ENCODE data around the gene PDZD2. TPM values are rescaled to one million over a fixed set of nuclear protein-coding genes. Genes with fewer than 3 reads are reported as not detected.

PDZD2 gene
- total RNA-seq, 1 donor from 2014 or later: 2.6 TPM

- H3K27ac ChIP-seq (ENCODE audit: low read depth, low read length): no peak overlapping the region
- H3K9ac ChIP-seq (ENCODE audit: low read depth in 1 of 3, low read length in 3 of 3): no peak overlapping the region
- H3K4me3 ChIP-seq (ENCODE audit: low read length in 3 of 3): no peak overlapping the region
- H3K9me3 ChIP-seq (ENCODE audit: control insufficient read depth in 3 of 3, low read length in 3 of 3): no peaks in the 10 kb centered on the region
- peaks cover 10 to 18% (median 12%) of the 10 kb centered on the region in 3 donors for H3K4me1 ChIP-seq (ENCODE audit: control insufficient read depth in 3 of 3, insufficient read depth in 3 of 3, low read length in 3 of 3)
- H3K36me3 ChIP-seq (ENCODE audit: control insufficient read depth in 3 of 3, insufficient read depth in 3 of 3, low read length in 3 of 3): no peaks in the 10 kb centered on the region
- peaks cover 0 to 10% (median 8%) of the 10 kb centered on the region in 3 donors for H3K27me3 ChIP-seq (ENCODE audit: control insufficient read depth in 3 of 3, insufficient read depth in 3 of 3, low read length in 3 of 3)
Measured at GRCh38 chr5:31635446-31635845, 3.5 kb upstream of the PDZD2 start.

GRCh38 chr5:31637851-31638250 is 1.1 kb upstream of the PDZD2 start:
- H3K27ac ChIP-seq (ENCODE audit: low read depth, low read length): no peak overlapping the region
- H3K9ac ChIP-seq (ENCODE audit: low read depth in 1 of 3, low read length in 3 of 3): no peak overlapping the region
- no peak overlapping the region for H3K4me3 ChIP-seq (ENCODE audit: low read length in 3 of 3)
- no peaks in the 10 kb centered on the region for H3K9me3 ChIP-seq (ENCODE audit: control insufficient read depth in 3 of 3, low read length in 3 of 3)
- H3K36me3 ChIP-seq (ENCODE audit: control insufficient read depth in 3 of 3, insufficient read depth in 3 of 3, low read length in 3 of 3): no peaks in the 10 kb centered on the region
- peaks cover 10 to 19% (median 12%) of the 10 kb centered on the region in 3 donors for H3K4me1 ChIP-seq (ENCODE audit: control insufficient read depth in 3 of 3, insufficient read depth in 3 of 3, low read length in 3 of 3)
- peaks cover 0 to 10% (median 8%) of the 10 kb centered on the region in 3 donors for H3K27me3 ChIP-seq (ENCODE audit: control insufficient read depth in 3 of 3, insufficient read depth in 3 of 3, low read length in 3 of 3)

- Histone ChIP-seq H3K9ac (ENCODE audit: low read depth in 1 of 3, low read length in 3 of 3) (peak overlapping the region in 2 of 3 donors; percentile 59 to 64), H3K9me3 (ENCODE audit: control insufficient read depth in 3 of 3, low read length in 3 of 3) (no peaks in the 10 kb centered on the region), H3K36me3 (ENCODE audit: control insufficient read depth in 3 of 3, insufficient read depth in 3 of 3, low read length in 3 of 3) (no peaks in the 10 kb centered on the region), H3K4me3 (ENCODE audit: low read length in 3 of 3) (peak overlapping the region; percentile 68 to 75 (median 72)), H3K27me3 (ENCODE audit: control insufficient read depth in 3 of 3, insufficient read depth in 3 of 3, low read length in 3 of 3) (peaks cover 0 to 10% (median 8%) of the 10 kb centered on the region in 3 donors), H3K27ac (ENCODE audit: low read depth, low read length) (no peak overlapping the region), H3K4me1 (ENCODE audit: control insufficient read depth in 3 of 3, insufficient read depth in 3 of 3, low read length in 3 of 3) (peaks cover 10 to 19% (median 12%) of the 10 kb centered on the region in 3 donors)
Measured at GRCh38 chr5:31638345-31638744, 586 bp upstream of the PDZD2 start.

- peak overlapping the region in 2 of 3 donors; percentile 38 to 64 for H3K9ac ChIP-seq (ENCODE audit: low read depth in 1 of 3, low read length in 3 of 3)
- H3K4me3 ChIP-seq (ENCODE audit: low read length in 3 of 3): peak overlapping the region; percentile 49 to 72 (median 59)
- H3K36me3 ChIP-seq (ENCODE audit: control insufficient read depth in 3 of 3, insufficient read depth in 3 of 3, low read length in 3 of 3): no peaks in the 10 kb centered on the region
- H3K9me3 ChIP-seq (ENCODE audit: control insufficient read depth in 3 of 3, low read length in 3 of 3): no peaks in the 10 kb centered on the region
- peaks cover 0 to 10% (median 8%) of the 10 kb centered on the region in 3 donors for H3K27me3 ChIP-seq (ENCODE audit: control insufficient read depth in 3 of 3, insufficient read depth in 3 of 3, low read length in 3 of 3)
- H3K4me1 ChIP-seq (ENCODE audit: control insufficient read depth in 3 of 3, insufficient read depth in 3 of 3, low read length in 3 of 3): peaks cover 10 to 19% (median 12%) of the 10 kb centered on the region in 3 donors
- no peak overlapping the region for H3K27ac ChIP-seq (ENCODE audit: low read depth, low read length)
Measured at GRCh38 chr5:31639481-31640411, 815 bp downstream of the PDZD2 start.

- H3K4me3 ChIP-seq (ENCODE audit: low read length in 3 of 3): peak overlapping the region in 2 of 3 donors; percentile 49 to 59
- H3K27me3 ChIP-seq (ENCODE audit: control insufficient read depth in 3 of 3, insufficient read depth in 3 of 3, low read length in 3 of 3): peaks cover 0 to 10% (median 8%) of the 10 kb centered on the region in 3 donors
- H3K4me1 ChIP-seq (ENCODE audit: control insufficient read depth in 3 of 3, insufficient read depth in 3 of 3, low read length in 3 of 3): peaks cover 10 to 19% (median 12%) of the 10 kb centered on the region in 3 donors
- H3K9me3 ChIP-seq (ENCODE audit: control insufficient read depth in 3 of 3, low read length in 3 of 3): no peaks in the 10 kb centered on the region
- no peak overlapping the region for H3K27ac ChIP-seq (ENCODE audit: low read depth, low read length)
- H3K9ac ChIP-seq (ENCODE audit: low read depth in 1 of 3, low read length in 3 of 3): peak overlapping the region in 1 of 3 donors; percentile 64
- H3K36me3 ChIP-seq (ENCODE audit: control insufficient read depth in 3 of 3, insufficient read depth in 3 of 3, low read length in 3 of 3): no peaks in the 10 kb centered on the region
Measured at GRCh38 chr5:31640573-31640972, 1.6 kb downstream of the PDZD2 start.

- no peaks in the 10 kb centered on the region for H3K36me3 ChIP-seq (ENCODE audit: control insufficient read depth in 3 of 3, insufficient read depth in 3 of 3, low read length in 3 of 3)
- no peak overlapping the region for H3K27ac ChIP-seq (ENCODE audit: low read depth, low read length)
- peaks cover 10 to 19% (median 12%) of the 10 kb centered on the region in 3 donors for H3K4me1 ChIP-seq (ENCODE audit: control insufficient read depth in 3 of 3, insufficient read depth in 3 of 3, low read length in 3 of 3)
- H3K9me3 ChIP-seq (ENCODE audit: control insufficient read depth in 3 of 3, low read length in 3 of 3): no peaks in the 10 kb centered on the region
- no peak overlapping the region for H3K9ac ChIP-seq (ENCODE audit: low read depth in 1 of 3, low read length in 3 of 3)
- H3K4me3 ChIP-seq (ENCODE audit: low read length in 3 of 3): no peak overlapping the region
- H3K27me3 ChIP-seq (ENCODE audit: control insufficient read depth in 3 of 3, insufficient read depth in 3 of 3, low read length in 3 of 3): peaks cover 0 to 10% (median 8%) of the 10 kb centered on the region in 3 donors
Measured at GRCh38 chr5:31641059-31641458, 2.1 kb downstream of the PDZD2 start.

GRCh38 chr5:31641575-31641974 is 2.6 kb downstream of the PDZD2 start:
- Histone ChIP-seq H3K4me3 (ENCODE audit: low read length in 3 of 3) (no peak overlapping the region), H3K4me1 (ENCODE audit: control insufficient read depth in 3 of 3, insufficient read depth in 3 of 3, low read length in 3 of 3) (peaks cover 10 to 19% (median 12%) of the 10 kb centered on the region in 3 donors), H3K27ac (ENCODE audit: low read depth, low read length) (no peak overlapping the region), H3K27me3 (ENCODE audit: control insufficient read depth in 3 of 3, insufficient read depth in 3 of 3, low read length in 3 of 3) (peaks cover 0 to 10% (median 8%) of the 10 kb centered on the region in 3 donors), H3K9me3 (ENCODE audit: control insufficient read depth in 3 of 3, low read length in 3 of 3) (no peaks in the 10 kb centered on the region), H3K9ac (ENCODE audit: low read depth in 1 of 3, low read length in 3 of 3) (no peak overlapping the region), H3K36me3 (ENCODE audit: control insufficient read depth in 3 of 3, insufficient read depth in 3 of 3, low read length in 3 of 3) (no peaks in the 10 kb centered on the region)

- Histone ChIP-seq H3K4me1 (ENCODE audit: control insufficient read depth in 3 of 3, insufficient read depth in 3 of 3, low read length in 3 of 3) (no peaks in the 10 kb centered on the region), H3K4me3 (ENCODE audit: low read length in 3 of 3) (no peak overlapping the region), H3K9ac (ENCODE audit: low read depth in 1 of 3, low read length in 3 of 3) (no peak overlapping the region), H3K27me3 (ENCODE audit: control insufficient read depth in 3 of 3, insufficient read depth in 3 of 3, low read length in 3 of 3) (no peaks in the 10 kb centered on the region), H3K9me3 (ENCODE audit: control insufficient read depth in 3 of 3, low read length in 3 of 3) (no peaks in the 10 kb centered on the region), H3K27ac (ENCODE audit: low read depth, low read length) (no peak overlapping the region), H3K36me3 (ENCODE audit: control insufficient read depth in 3 of 3, insufficient read depth in 3 of 3, low read length in 3 of 3) (no peaks in the 10 kb centered on the region)
Measured at GRCh38 chr5:31645420-31646081, 6.6 kb downstream of the PDZD2 start.

- Histone ChIP-seq H3K9ac (ENCODE audit: low read depth in 1 of 3, low read length in 3 of 3) (no peak overlapping the region), H3K27ac (ENCODE audit: low read depth, low read length) (no peak overlapping the region), H3K27me3 (ENCODE audit: control insufficient read depth in 3 of 3, insufficient read depth in 3 of 3, low read length in 3 of 3) (no peaks in the 10 kb centered on the region), H3K36me3 (ENCODE audit: control insufficient read depth in 3 of 3, insufficient read depth in 3 of 3, low read length in 3 of 3) (no peaks in the 10 kb centered on the region), H3K4me1 (ENCODE audit: control insufficient read depth in 3 of 3, insufficient read depth in 3 of 3, low read length in 3 of 3) (no peaks in the 10 kb centered on the region), H3K9me3 (ENCODE audit: control insufficient read depth in 3 of 3, low read length in 3 of 3) (no peaks in the 10 kb centered on the region), H3K4me3 (ENCODE audit: low read length in 3 of 3) (no peak overlapping the region)
Measured at GRCh38 chr5:31648326-31648725, 9.4 kb downstream of the PDZD2 start.

- no peaks in the 10 kb centered on the region for H3K9me3 ChIP-seq (ENCODE audit: control insufficient read depth in 3 of 3, low read length in 3 of 3)
- H3K9ac ChIP-seq (ENCODE audit: low read depth in 1 of 3, low read length in 3 of 3): no peak overlapping the region
- H3K27me3 ChIP-seq (ENCODE audit: control insufficient read depth in 3 of 3, insufficient read depth in 3 of 3, low read length in 3 of 3): no peaks in the 10 kb centered on the region
- no peak overlapping the region for H3K4me3 ChIP-seq (ENCODE audit: low read length in 3 of 3)
- H3K4me1 ChIP-seq (ENCODE audit: control insufficient read depth in 3 of 3, insufficient read depth in 3 of 3, low read length in 3 of 3): no peaks in the 10 kb centered on the region
- no peak overlapping the region for H3K27ac ChIP-seq (ENCODE audit: low read depth, low read length)
- no peaks in the 10 kb centered on the region for H3K36me3 ChIP-seq (ENCODE audit: control insufficient read depth in 3 of 3, insufficient read depth in 3 of 3, low read length in 3 of 3)
Measured at GRCh38 chr5:31651241-31651640, 12.3 kb downstream of the PDZD2 start.

Data from skeletal muscle tissue (tissue), 4 donors.